Activated naive CD8-positive, alpha-beta T cell treated with anti-CD3 and anti-CD28 coated beads, Interleukin-2, amount 50 U/mL, for 24 hours (primary cell): ENCODE results near the gene RYK.
"Not testable (repeated sequence)": the region's sequence is repeated elsewhere in the genome, so short reads cannot be mapped to it uniquely, and the experiment has no call there.

Experiments
- ATAC-seq: fragments of 150-1000 bp; cut with Tn5 transposase; one replicate; pipeline ENCODE4 v1.10.0; 2021
- DNase-seq: peaks from one replicate; pipeline ENCODE4 v3.0.0; 2021
- H3K27ac Mint-ChIP-seq: one replicate; pipeline ENCODE4 v1.8.0; 2021; ENCODE audit warnings: mild to moderate bottlenecking, mixed read lengths
- H3K27me3 Mint-ChIP-seq: one replicate; pipeline ENCODE4 v1.8.0; 2021; ENCODE audit warnings: mixed read lengths
- H3K36me3 Mint-ChIP-seq: one replicate; pipeline ENCODE4 v1.8.0; 2021; ENCODE audit warnings: low read depth, mixed read lengths
- H3K4me1 Mint-ChIP-seq: one replicate; pipeline ENCODE4 v1.8.0; 2021; ENCODE audit warnings: mixed read lengths
- H3K4me3 Mint-ChIP-seq: one replicate; pipeline ENCODE4 v1.8.0; 2021; ENCODE audit warnings: mild to moderate bottlenecking, moderate library complexity, mixed read lengths
- H3K9me3 Mint-ChIP-seq: one replicate; pipeline ENCODE4 v1.8.0; 2021; ENCODE audit warnings: mixed read lengths

Gene RYK

GRCh38 chr3:134242649-134243617 is 7.7 kb downstream of the RYK start:
- DNase-seq (no peak), ATAC-seq (peak; percentile 37)
- H3K36me3 Mint-ChIP-seq, result peaks cover 18% of the 10 kb centered on the region
- H3K4me3 Mint-ChIP-seq, result no peak overlapping the region
- peaks cover 3% of the 10 kb centered on the region for H3K9me3 Mint-ChIP-seq
- H3K27ac Mint-ChIP-seq, result peak overlapping the region; percentile 0
- H3K27me3 Mint-ChIP-seq, result no peaks in the 10 kb centered on the region
- H3K4me1 Mint-ChIP-seq, result peaks cover 97% of the 10 kb centered on the region

GRCh38 chr3:134239538-134239937 is 11.1 kb downstream of the RYK start:
- peak; percentile 86 for ATAC-seq
- no peak for DNase-seq
- H3K27me3 Mint-ChIP-seq, result no peaks in the 10 kb centered on the region
- H3K27ac Mint-ChIP-seq, result peak overlapping the region; percentile 100
- no peaks in the 10 kb centered on the region for H3K9me3 Mint-ChIP-seq
- peak overlapping the region; percentile 74 for H3K4me3 Mint-ChIP-seq
- peaks cover 4% of the 10 kb centered on the region for H3K36me3 Mint-ChIP-seq
- peaks cover 96% of the 10 kb centered on the region for H3K4me1 Mint-ChIP-seq

- ATAC-seq (no peak), DNase-seq (no peak)
- Mint-ChIP-seq H3K4me1 (peaks cover 87% of the 10 kb centered on the region), H3K27me3 (no peaks in the 10 kb centered on the region), H3K27ac (peak overlapping the region; percentile 28), H3K9me3 (no peaks in the 10 kb centered on the region), H3K36me3 (peaks cover 4% of the 10 kb centered on the region), H3K4me3 (no peak overlapping the region)
These were observed 13.1 kb downstream of the RYK start for GRCh38 chr3:134237454-134238145.

- ATAC-seq (no peak), DNase-seq (no peak)
- peaks cover 3% of the 10 kb centered on the region for H3K36me3 Mint-ChIP-seq
- no peaks in the 10 kb centered on the region for H3K27me3 Mint-ChIP-seq
- peak overlapping the region; percentile 64 for H3K27ac Mint-ChIP-seq
- no peaks in the 10 kb centered on the region for H3K9me3 Mint-ChIP-seq
- H3K4me3 Mint-ChIP-seq, result peak overlapping the region; percentile 3
- H3K4me1 Mint-ChIP-seq, result peaks cover 87% of the 10 kb centered on the region
These were observed 14.0 kb downstream of the RYK start for GRCh38 chr3:134236505-134237170.

GRCh38 chr3:134235577-134236076 is 15.0 kb downstream of the RYK start:
- no peaks in the 10 kb centered on the region for H3K9me3 Mint-ChIP-seq
- H3K4me3 Mint-ChIP-seq, result no peak overlapping the region
- DNase-seq, result no peak
- no peak for ATAC-seq
- H3K27me3 Mint-ChIP-seq, result no peaks in the 10 kb centered on the region
- H3K36me3 Mint-ChIP-seq, result no peaks in the 10 kb centered on the region
- H3K4me1 Mint-ChIP-seq, result peaks cover 88% of the 10 kb centered on the region
- no peak overlapping the region for H3K27ac Mint-ChIP-seq

GRCh38 chr3:134232951-134233350 is 17.7 kb downstream of the RYK start:
- DNase-seq (no peak), ATAC-seq (no peak)
- H3K4me1 Mint-ChIP-seq, result peaks cover 86% of the 10 kb centered on the region
- peaks cover 6% of the 10 kb centered on the region for H3K36me3 Mint-ChIP-seq
- H3K4me3 Mint-ChIP-seq, result no peak overlapping the region
- no peaks in the 10 kb centered on the region for H3K9me3 Mint-ChIP-seq
- H3K27me3 Mint-ChIP-seq, result no peaks in the 10 kb centered on the region
- H3K27ac Mint-ChIP-seq, result no peak overlapping the region

GRCh38 chr3:134232151-134232550 is 18.5 kb downstream of the RYK start:
- H3K4me1 Mint-ChIP-seq, result peaks cover 78% of the 10 kb centered on the region
- no peaks in the 10 kb centered on the region for H3K9me3 Mint-ChIP-seq
- no peak overlapping the region for H3K4me3 Mint-ChIP-seq
- DNase-seq, result no peak
- peak; percentile 92 for ATAC-seq
- H3K27me3 Mint-ChIP-seq, result no peaks in the 10 kb centered on the region
- H3K27ac Mint-ChIP-seq, result peak overlapping the region; percentile 48
- H3K36me3 Mint-ChIP-seq, result peaks cover 6% of the 10 kb centered on the region

- ATAC-seq (no peak), DNase-seq (no peak)
- Mint-ChIP-seq H3K4me1 (peaks cover 77% of the 10 kb centered on the region), H3K9me3 (no peaks in the 10 kb centered on the region), H3K27ac (peak overlapping the region; percentile 3), H3K36me3 (peaks cover 6% of the 10 kb centered on the region), H3K27me3 (no peaks in the 10 kb centered on the region), H3K4me3 (no peak overlapping the region)
These were observed 19.5 kb downstream of the RYK start for GRCh38 chr3:134231131-134231530.

GRCh38 chr3:134229038-134229437 is 21.6 kb downstream of the RYK start:
- Mint-ChIP-seq H3K27ac (no peak overlapping the region), H3K27me3 (no peaks in the 10 kb centered on the region), H3K9me3 (no peaks in the 10 kb centered on the region), H3K4me3 (no peak overlapping the region), H3K36me3 (peaks cover 6% of the 10 kb centered on the region), H3K4me1 (peaks cover 74% of the 10 kb centered on the region)
- DNase-seq (no peak), ATAC-seq (no peak)

- no peak overlapping the region for H3K4me3 Mint-ChIP-seq
- ATAC-seq (no peak), DNase-seq (no peak)
- H3K4me1 Mint-ChIP-seq, result peaks cover 80% of the 10 kb centered on the region
- peaks cover 6% of the 10 kb centered on the region for H3K36me3 Mint-ChIP-seq
- H3K9me3 Mint-ChIP-seq, result no peaks in the 10 kb centered on the region
- no peaks in the 10 kb centered on the region for H3K27me3 Mint-ChIP-seq
- no peak overlapping the region for H3K27ac Mint-ChIP-seq
These were observed 22.2 kb downstream of the RYK start for GRCh38 chr3:134228479-134228878.

- H3K36me3 Mint-ChIP-seq, result peaks cover 6% of the 10 kb centered on the region
- DNase-seq (no peak), ATAC-seq (no peak)
- H3K27ac Mint-ChIP-seq, result no peak overlapping the region
- H3K27me3 Mint-ChIP-seq, result no peaks in the 10 kb centered on the region
- H3K4me1 Mint-ChIP-seq, result peaks cover 82% of the 10 kb centered on the region
- no peaks in the 10 kb centered on the region for H3K9me3 Mint-ChIP-seq
- H3K4me3 Mint-ChIP-seq, result no peak overlapping the region
These were observed 22.6 kb downstream of the RYK start for GRCh38 chr3:134228035-134228434.

- peaks cover 16% of the 10 kb centered on the region for H3K36me3 Mint-ChIP-seq
- not testable (repeated sequence) for H3K27ac Mint-ChIP-seq, DNase-seq, H3K4me3 Mint-ChIP-seq, H3K27me3 Mint-ChIP-seq, H3K9me3 Mint-ChIP-seq, ATAC-seq
- H3K4me1 Mint-ChIP-seq, result peaks cover 58% of the 10 kb centered on the region
These were observed 25.9 kb downstream of the RYK start for GRCh38 chr3:134224796-134225156.

GRCh38 chr3:134222835-134223234 is 27.8 kb downstream of the RYK start:
- H3K4me1 Mint-ChIP-seq, result peaks cover 41% of the 10 kb centered on the region
- H3K9me3 Mint-ChIP-seq, result no peaks in the 10 kb centered on the region
- no peak for DNase-seq
- ATAC-seq, result no peak
- H3K36me3 Mint-ChIP-seq, result peaks cover 15% of the 10 kb centered on the region
- H3K4me3 Mint-ChIP-seq, result no peak overlapping the region
- no peaks in the 10 kb centered on the region for H3K27me3 Mint-ChIP-seq
- H3K27ac Mint-ChIP-seq, result no peak overlapping the region

- Mint-ChIP-seq H3K36me3 (peaks cover 17% of the 10 kb centered on the region), H3K4me1 (peaks cover 33% of the 10 kb centered on the region), H3K9me3 (no peaks in the 10 kb centered on the region), H3K27me3 (no peaks in the 10 kb centered on the region), H3K4me3 (no peak overlapping the region), H3K27ac (no peak overlapping the region)
- ATAC-seq (no peak), DNase-seq (no peak)
These were observed 33.8 kb downstream of the RYK start for GRCh38 chr3:134216851-134217250.
